GM04504 (cell line): Measurements from ENCODE around the gene MAP2K1.

Source experiments
- DNase-seq: peaks from one replicate; pipeline ENCODE4 v3.0.0-alpha.2; 2012; ENCODE audit warnings: low read depth

Gene MAP2K1

GRCh38 chr15:66394472-66394871 is 7.8 kb downstream of the MAP2K1 start:
- no peak for DNase-seq

- no peak for DNase-seq
These were observed 8.2 kb downstream of the MAP2K1 start for GRCh38 chr15:66394915-66395314.

GRCh38 chr15:66399276-66399675 is 12.6 kb downstream of the MAP2K1 start:
- no peak for DNase-seq

- no peak for DNase-seq
These were observed 13.7 kb downstream of the MAP2K1 start for GRCh38 chr15:66400351-66400774.

- no peak for DNase-seq
These were observed 14.7 kb downstream of the MAP2K1 start for GRCh38 chr15:66401130-66402021.

- DNase-seq, result no peak
These were observed 16.1 kb downstream of the MAP2K1 start for GRCh38 chr15:66402761-66403284.

GRCh38 chr15:66403323-66403722 is 16.6 kb downstream of the MAP2K1 start:
- no peak for DNase-seq

GRCh38 chr15:66404122-66404521 is 17.4 kb downstream of the MAP2K1 start:
- no peak for DNase-seq

GRCh38 chr15:66404532-66404931 is 17.8 kb downstream of the MAP2K1 start:
- no peak for DNase-seq

- DNase-seq, result no peak
These were observed 18.3 kb downstream of the MAP2K1 start for GRCh38 chr15:66405007-66405406.

- DNase-seq, result no peak
These were observed 18.9 kb downstream of the MAP2K1 start for GRCh38 chr15:66405615-66406014.

GRCh38 chr15:66408254-66408653 is 21.5 kb downstream of the MAP2K1 start:
- DNase-seq, result no peak

- no peak for DNase-seq
These were observed 22.1 kb downstream of the MAP2K1 start for GRCh38 chr15:66408675-66409282.

GRCh38 chr15:66409565-66410108 is 22.9 kb downstream of the MAP2K1 start:
- no peak for DNase-seq

- DNase-seq, result no peak
These were observed 24.5 kb downstream of the MAP2K1 start for GRCh38 chr15:66411190-66411589.

- no peak for DNase-seq
These were observed 25.5 kb downstream of the MAP2K1 start for GRCh38 chr15:66412220-66412619.

- no peak for DNase-seq
These were observed 26.9 kb downstream of the MAP2K1 start for GRCh38 chr15:66413579-66413978.

- DNase-seq, result no peak
These were observed 28.6 kb downstream of the MAP2K1 start for GRCh38 chr15:66415360-66415759.

- DNase-seq, result no peak
These were observed 31.0 kb downstream of the MAP2K1 start for GRCh38 chr15:66417736-66418135.

- no peak for DNase-seq
These were observed 32.8 kb downstream of the MAP2K1 start for GRCh38 chr15:66419471-66419870.

GRCh38 chr15:66422347-66422746 is 35.6 kb downstream of the MAP2K1 start:
- no peak for DNase-seq

- no peak for DNase-seq
These were observed 36.4 kb downstream of the MAP2K1 start for GRCh38 chr15:66423149-66423548.
